ENCODE data around the gene ILF2.
"Not testable (repeated sequence)": the region's sequence is repeated elsewhere in the genome, so short reads cannot be mapped to it uniquely, and the experiment has no call there.

The ILF2 gene

DNA sequence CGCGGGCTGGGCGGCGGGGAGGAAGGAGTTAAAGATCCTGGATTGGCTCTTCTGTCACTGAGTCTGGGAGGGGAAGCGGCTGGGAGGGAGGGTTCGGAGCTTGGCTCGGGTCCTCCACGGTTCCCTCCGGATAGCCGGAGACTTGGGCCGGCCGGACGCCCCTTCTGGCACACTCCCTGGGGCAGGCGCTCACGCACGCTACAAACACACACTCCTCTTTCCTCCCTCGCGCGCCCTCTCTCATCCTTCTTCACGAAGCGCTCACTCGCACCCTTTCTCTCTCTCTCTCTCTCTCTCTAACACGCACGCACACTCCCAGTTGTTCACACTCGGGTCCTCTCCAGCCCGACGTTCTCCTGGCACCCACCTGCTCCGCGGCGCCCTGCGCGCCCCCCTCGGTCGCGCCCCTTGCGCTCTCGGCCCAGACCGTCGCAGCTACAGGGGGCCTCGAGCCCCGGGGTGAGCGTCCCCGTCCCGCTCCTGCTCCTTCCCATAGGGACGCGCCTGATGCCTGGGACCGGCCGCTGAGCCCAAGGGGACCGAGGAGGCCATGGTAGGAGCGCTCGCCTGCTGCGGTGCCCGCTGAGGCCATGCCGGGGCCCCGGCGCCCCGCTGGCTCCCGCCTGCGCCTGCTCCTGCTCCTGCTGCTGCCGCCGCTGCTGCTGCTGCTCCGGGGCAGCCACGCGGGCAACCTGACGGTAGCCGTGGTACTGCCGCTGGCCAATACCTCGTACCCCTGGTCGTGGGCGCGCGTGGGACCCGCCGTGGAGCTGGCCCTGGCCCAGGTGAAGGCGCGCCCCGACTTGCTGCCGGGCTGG is 7.9 kb upstream of the ILF2 start, which contains the start of gene NPR1:
NPR1 (plus strand) TSS at position 170 of the 818 bp plus-strand sequence; CDS start at position 591, 421 bp downstream.
- DNase-seq, result peak; percentile 33

DNA sequence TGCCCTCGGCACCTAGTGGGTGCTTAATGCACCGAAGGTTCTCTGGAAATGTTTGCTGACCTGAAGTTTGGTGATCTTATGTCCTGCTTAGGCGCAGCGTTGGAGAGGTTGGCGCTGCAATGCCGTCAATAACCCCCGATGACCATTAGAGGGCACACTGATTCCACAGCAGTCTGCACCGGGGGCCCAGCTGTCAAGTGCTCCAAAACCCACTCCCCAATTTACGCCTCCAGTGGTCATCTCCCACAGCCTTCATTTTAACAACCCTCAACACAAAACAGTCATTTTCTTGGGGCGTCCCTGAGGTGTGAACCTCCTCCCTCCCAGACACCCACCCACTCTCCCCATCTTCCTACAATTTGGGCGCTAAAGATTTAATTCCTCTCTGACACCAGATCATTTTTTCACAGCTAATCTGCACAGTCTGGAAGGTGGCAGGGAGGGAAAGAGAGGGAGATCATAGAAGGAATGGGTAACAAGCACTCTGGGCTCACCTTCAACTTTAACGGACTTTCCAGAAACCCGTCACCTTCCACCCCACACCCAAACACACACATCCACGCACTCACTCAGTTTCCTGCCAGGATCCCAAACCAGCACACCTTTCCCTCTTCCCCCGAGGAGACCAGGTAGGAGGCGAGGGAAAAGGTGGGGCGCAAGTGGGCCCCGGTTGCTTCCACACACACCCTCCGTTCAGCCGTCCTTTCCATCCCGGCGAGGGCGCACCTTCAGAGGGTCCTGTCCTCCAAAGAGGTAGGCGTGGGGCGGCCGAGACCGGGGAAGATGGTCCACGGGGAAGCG is 7.1 kb upstream of the ILF2 start:
- peak; percentile 8 for DNase-seq

DNA sequence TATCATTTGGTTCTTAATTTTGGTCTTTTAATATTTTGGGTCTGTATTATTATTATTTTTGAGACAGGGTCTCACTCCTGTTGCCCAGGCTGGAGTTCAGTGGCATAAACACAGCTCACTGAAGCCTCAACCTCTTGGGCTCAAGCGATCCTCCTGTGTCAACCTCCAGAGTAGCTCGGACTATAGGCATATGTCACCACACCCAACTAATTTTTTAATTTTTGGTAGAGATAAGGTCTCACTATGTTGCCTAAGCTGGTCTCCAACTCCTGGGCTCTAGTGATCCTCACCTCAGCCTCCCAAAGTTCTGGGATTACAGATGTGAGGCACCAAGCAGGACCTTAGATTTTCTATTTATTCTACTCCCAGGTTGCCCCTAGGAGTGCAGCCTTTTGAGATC is 2.7 kb upstream of the ILF2 start:
- no peak for DNase-seq

DNA sequence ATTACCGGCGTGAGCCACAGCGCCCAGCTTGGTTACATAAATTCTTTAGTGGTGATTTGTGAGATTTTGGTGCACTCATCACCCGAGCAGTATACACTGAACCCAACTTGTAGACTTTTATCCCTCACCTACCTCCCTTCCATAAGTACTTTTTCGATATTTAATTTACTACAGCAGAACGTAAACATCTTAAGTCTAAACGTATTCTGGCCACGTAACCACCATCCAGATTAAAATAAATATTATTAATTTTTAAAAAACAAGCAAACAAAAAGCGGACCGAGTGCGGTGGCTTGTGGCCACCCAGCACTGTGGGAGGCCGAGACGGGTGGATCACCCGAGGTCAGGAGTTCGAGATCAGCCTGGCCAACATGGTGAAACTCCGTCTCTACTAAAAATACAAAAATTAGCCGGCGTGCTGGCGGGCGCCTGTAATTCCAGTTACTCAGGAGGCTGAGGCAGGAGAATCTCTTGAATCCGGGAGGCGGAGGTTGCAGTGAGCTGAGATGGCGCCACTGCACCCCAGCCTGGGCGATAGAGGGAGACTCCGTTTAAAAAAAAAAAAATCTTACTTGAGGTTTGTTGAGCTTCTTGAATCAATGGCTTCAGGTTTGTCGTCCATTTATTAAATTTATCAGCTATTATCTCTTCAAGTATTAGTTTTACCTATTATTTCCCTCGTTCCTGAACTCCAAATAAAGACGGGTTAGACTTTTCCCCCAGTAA is 998 bp upstream of the ILF2 start:
- DNase-seq, result not testable (repeated sequence)

DNA sequence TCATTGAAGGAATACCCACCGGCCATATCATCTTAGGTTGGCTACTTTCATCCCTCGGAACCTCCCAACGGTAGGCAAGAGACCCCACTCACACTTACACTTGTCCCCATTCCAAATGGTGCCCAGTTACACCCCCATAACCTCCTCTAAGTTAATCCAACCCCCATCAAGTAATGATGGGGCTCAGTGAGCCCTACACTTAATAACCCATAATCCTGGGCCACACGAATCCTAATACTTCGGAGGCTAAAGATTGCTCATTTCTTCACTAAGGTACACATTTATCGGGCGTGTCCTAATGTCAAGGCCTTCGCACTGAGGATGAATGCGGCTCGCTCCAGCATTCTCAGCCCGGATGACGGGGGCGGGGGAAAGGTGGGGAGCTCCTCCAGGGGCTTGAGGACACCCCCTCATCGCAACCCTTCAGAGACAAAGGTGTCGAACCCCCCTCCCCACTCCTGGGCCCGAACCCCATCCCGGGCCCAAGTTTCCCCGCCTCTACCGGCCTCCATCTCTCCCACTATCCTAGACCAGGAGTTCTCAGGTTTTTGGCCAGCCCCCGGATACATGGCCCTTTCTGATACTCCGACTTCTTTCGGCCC is 435 bp downstream of the ILF2 start:
- no peak for DNase-seq

DNA sequence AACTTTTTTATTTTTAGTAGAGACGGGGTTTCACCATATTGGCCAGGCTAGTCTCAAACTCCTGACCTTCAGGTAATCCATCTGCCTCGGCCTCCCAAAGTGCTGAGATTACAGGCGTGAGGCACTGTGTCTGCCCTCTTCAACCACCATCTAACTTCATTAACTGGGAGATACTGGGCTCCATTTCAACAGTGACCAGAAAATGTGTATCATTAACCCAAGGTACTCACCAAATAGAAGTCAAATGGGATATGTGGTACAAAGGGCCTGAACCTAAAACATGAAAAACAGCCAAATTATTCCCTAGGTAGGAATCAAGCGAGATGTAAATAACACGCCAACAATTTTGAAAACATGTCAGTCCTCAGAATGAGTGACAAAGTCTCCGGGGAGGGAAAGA is 1.2 kb downstream of the ILF2 start:
- DNase-seq, result no peak

DNA sequence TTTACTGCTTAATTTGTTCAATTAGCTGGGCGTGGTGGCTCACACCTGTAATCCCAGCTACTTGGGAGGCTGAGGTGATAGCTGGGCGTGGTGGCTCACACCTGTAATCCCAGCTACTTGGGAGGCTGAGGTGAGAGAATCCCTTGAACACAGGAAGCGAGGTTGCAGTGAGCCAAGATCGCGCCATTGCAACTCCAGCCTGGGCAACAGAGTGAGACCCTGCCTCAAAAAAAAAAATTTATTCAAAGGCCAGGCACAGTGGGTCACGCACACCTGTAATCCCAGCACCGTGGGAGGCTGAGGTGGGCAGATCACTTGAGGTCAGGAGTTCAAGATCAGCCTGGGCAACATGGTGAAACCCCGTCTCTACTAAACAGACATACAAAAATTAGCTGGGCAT is 2.1 kb downstream of the ILF2 start:
- not testable (repeated sequence) for DNase-seq

DNA sequence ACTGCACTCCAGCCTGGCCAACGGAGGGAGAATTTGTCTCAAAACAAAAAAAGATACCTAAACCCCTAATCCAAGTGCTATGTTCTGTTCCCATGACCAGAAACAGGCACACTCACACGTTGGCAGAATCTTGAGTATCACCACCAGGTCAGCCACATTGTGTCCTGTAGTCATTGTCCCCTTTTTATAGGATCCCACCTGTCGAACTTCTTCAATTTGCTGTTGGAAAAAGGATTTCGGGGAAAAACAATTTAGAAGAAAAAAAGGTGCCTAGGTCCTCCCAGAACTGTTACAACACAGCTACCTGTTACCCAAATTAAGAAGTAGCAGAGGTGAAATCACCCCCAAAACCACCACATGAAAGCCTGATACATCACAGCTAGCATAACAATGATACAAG is 3.4 kb downstream of the ILF2 start:
- DNase-seq, result no peak

DNA sequence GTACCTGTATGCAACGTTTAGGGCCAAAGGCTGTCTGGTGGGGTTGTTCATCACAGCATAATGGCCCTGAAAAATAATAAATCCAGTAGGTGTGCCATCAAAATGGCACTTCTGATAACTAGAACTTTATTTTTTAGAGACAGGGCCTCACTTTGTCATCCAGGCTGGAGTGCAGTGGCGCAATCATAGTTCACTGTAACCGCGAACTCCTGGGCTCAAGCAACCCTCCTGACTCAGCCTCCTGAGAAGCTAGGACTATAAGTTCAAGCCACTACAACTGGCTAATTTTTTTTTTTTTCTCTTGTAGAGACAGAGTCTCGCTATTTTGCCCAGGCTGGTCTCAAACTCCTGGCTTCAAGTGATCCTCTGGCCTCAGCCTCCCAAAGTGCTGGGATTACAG is 7.6 kb downstream of the ILF2 start:
- no peak for DNase-seq

DNA sequence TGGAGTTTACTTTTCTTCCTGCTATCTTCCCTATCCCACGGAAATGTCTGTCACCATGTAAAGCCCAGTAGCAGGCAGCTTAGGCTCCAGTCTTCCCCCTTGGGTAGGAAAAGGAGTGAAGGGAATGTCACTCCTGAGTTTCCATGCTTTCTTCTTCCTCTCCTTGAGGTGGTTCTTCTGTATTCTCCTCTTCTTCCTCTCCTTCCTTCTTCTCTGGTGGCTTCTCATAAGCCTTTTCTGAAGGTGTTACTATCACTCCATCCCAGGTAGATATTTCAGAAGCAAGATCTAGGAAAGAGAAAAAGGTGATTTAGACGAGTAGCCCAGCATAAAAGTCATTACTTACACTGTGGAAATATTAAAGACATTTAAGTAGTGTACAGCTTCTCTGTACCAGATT is 8.5 kb downstream of the ILF2 start:
- no peak for DNase-seq

DNA sequence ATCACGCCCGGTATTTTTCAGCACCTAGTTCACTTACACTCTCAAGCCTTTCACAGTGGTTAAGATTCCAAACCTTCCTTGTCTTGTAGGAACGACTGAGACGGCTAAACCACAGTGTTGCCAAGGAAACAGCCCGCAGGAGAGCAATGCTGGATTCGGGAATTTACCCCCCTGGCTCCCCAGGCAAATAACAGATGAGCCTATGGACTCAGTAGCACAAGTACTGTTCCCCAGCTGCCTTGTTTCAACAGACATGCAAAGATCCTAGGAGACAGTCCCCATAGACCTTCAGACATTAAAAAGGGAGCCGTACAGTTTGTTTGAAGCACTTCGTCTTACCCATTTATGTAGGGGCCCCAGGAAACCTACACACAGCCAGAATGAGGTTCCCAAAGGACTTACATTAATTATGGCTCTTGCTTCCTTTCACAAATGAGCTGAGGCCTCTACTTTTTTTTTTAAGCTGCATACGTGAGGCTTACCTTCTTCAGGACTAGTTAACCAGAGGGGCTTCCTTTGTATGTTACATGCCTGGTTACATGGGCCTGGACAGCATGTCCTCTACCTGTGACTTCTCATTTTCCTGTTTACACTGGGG is 9.6 kb downstream of the ILF2 start:
- no peak for DNase-seq

DNA sequence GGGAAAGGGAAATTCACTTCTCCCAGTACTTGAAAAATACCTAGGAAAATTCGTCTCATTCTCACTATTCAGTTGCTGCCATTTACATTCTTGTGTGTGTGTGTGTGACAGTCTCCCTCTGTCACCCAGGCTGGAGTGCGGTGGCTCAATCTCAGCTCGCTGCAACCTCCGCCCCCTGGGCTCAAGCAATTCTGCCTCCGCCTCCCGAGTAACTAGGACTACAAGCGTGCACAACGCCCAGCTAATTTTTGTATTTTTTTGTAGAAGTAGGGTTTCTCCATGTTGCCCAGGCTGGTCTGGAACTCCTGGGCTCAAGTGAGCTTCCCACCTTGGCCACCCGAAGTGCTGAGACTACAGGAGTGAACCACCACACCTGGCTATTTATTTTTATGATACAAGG is 11.1 kb downstream of the ILF2 start:
- no peak for DNase-seq

DNA sequence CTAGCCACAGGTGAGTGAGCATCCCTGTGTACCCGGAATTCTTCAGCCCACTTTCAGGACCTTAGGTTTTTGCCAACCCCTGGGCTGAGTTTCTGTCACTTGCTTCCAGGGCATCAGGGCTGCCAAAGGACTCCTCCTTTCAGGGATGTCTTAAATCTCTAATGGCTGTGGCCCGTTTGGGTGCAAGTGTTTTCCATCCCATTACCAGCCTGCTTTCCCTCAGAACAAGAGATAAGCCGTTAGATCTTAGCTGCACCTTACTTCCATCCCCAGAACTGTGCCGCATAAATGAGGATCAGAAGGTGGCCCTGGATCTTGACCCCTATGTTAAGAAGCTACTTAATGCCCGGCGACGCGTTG is 11.6 kb downstream of the ILF2 start:
- no peak for DNase-seq

DNA sequence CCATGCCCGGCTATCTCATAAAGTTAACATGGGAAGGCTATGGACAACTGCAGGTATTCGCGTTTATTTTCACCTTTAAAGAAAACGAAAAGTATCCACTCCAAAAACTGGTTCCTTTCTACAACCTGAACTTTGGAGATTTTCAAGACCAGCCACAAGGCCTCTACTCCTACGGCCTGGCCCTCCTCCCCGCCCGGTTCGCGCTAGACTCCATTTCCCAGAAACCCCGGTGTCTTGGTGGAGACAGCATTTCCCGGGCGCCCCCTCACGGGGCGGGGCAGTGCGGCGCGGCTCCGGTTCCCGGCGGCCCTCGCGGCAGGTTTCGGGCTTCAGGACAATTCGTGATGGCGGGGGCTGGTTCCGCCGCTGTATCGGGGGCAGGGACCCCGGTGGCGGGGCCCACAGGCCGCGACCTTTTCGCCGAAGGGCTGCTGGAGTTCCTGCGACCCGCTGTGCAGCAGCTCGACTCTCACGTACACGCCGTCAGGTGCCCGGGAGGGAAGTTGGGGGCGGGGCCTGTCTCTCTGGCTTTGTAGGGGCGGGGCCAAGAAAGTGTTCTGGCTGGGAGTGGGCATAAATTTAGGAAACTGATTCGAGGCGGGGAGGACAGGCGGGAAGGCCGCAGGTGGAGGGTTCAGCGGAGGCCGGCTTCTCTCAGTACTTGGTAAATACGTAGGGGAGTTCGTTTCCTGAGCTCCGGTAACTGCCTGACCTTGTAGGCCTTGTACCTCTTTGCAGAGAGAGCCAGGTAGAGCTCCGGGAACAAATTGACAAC is 12.2 kb downstream of the ILF2 start, which contains the start of gene SNAPIN:
SNAPIN (plus strand) TSS at position 304 of the 775 bp plus-strand sequence; CDS start at position 345, 41 bp downstream.
- peak; percentile 83 for DNase-seq

DNA sequence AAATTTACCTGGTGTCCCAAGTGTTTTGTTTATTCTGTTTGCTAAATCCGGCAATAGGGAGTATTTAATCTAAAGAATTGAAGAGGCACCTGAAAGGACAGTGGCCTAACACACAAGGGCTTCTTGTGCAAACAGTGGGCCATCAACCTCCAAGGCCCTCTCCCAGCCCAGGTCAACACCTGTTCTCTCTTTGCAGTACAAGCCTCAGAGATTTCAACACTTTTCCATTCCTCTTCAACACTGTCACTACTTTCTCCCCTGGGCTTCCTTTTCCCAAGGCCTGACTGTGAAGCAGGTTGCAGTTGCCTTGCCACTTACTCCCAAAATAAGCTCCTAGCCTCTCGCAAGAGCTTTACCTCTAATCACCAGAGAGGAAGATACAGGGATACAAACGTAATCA is 15.5 kb downstream of the ILF2 start:
- DNase-seq, result no peak

DNA sequence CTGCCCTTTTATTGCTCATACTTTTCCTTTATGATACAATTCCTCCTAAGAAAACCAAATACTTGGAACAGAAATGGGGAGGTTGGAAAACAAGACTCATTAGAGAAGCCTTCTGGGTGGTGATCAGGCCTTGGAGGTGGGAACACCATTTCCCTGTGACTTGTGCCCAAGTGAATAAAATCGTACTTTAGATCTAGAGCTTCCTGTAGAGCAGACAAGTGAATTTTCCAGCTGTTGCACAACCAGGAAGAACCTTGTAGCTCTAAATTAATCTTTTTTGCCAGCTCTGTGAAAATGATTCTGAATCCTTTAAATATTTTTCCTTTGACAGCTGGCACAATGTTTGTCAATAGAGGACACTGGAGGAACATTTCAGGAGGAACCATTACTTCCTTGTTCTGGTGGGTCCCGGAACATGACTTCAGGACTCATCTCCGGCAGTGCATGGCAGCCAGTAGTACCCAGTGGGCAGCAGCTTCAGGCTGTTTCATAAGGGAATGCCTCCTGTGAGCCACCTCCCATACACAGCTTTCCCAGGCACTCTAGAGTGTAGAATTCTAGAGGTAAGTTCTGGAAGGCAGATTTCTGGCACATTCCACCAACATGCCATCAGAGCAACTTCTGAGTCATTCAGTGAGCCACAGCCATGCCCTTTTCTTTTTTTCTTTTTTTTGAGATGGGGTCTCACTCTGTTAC is 17.8 kb downstream of the ILF2 start:
- no peak for DNase-seq

DNA sequence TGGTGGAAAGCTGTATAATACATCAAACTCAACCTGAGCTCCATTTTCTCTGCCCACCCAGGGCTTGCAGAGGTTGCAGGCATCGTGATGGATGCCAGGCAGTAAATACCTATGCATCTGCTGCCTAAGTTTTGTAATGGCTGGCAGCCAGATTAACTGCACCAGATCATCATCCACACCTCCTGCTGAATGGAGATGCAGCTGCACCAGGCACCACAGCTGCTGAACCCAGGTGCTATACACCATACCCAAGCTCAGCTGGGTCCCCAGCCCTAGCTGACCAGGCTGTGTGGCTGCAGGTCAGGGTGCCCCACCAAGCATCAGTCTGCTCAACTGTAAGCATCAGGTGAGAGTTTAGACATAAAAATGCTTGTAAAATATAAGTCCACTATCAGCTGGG is 19.0 kb downstream of the ILF2 start:
- no peak for DNase-seq

DNA sequence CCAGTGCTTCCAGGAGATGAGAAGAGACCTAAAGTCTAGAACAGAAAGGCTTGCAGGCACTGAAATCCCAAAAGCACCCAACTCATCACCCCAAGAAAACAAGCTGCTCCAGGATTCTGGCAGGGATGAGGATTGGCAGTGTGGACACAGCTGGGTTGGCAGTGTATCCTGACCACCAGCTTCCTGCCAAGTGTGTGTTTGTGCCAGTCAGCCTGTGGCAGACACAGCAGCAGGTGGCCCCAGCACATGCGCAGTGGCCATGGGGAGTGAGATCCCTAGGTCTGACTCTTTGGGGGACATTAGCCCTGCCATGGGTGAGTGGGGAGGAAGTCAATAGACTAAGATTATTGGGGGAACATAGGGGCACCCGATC is 20.9 kb downstream of the ILF2 start:
- no peak for DNase-seq

DNA sequence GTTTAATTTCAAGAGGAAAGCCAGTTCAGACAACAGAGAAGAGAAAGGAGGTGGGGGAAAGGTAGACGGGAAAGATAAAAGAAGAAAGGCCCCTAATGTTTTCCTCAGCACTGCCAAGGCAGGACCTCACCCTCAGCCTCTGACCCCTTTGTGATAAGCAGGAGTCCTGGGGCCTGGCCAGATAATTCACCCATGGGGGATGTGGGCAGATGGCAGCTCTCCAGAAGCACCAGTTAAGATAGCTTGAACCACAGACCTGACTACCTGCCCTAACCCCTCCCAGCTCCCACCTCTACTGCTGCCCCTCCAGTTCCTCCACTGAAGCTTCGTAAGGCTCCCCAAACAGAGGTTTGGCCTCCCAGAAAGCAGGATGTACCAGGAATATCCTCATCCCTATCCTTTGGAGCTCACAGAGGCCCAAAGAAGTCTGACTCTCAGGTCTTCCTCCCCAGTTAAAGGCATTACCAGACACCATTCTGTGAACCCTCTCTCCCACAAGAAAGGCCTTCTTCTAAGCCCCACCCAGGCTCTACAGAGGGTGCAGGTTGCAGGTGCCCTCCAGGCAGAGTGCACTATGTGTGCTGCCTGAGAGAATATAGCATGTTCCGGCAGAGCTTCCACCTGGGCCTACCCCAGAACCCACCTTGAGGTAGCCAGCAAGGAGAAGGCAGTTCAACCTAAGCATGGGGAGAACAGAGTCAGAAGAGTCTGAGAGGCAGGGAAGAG is 21.5 kb downstream of the ILF2 start:
- DNase-seq, result no peak

DNA sequence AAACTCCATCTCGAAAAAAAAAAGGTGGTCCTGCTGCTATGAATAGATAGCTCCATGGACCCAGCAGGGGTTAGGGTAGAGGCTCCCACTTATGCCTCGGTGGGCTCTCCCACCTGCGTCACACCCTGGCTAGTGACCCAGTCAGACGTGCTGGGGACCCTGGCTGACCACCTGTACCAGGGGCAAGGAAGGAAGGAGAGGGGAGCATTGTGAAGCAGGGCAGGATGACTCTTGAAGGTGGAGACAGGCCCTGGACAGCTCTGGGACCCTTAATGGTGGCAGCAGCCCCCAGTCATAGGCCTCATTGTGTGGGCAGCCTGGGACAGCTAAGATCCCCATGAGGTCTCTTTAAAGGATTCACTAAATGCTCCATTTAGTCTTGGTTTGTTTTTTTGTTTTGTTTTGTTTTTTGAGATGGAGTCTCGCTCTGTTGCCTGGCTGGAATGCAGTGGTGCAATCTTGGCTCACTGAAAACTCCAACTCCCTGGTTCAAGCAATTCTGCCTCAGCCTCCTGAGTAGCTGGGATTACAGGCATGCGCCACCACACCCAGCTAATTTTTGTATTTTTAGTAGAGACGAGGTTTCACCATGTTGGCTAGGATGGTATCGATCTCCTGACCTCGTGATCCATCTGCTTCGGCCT is 22.7 kb downstream of the ILF2 start:
- no peak for DNase-seq
